ENCODE results near the gene UGT1A4.

Gene UGT1A4

DNA sequence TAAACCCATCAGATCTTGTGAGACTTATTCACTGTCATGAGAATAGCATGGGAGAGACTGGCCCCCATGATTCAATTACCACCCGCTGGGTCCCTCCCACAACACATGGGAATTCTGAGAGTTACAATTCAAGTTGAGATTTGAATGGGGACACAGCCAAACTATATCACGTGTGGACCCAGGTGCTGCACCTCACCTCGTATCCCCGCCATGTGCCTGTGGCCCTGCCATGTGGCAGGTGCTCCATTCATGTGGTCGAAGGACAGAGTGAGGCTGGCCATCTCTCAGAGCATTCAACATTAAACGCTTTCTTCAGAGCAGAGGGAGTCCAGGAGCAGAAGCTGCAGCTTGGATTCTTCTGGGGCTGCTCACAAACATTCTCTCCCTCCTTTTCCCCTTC, 91.8 kb downstream of the UGT1A4 start:
- Histone ChIP-seq H3K27ac (ENCODE audit: insufficient read depth in 1 of 2, low read depth in 1 of 2, low read length in 2 of 2, poor library complexity in 1 of 2, severe bottlenecking in 2 of 2) (no peak overlapping the region), H3K9me3 (ENCODE audit: control extremely low read depth in 1 of 5, control insufficient read depth in 4 of 5, insufficient read depth in 2 of 5, low read depth in 1 of 5, low read length in 4 of 5) (no peaks in the 10 kb centered on the region), H3K27me3 (replicated peaks in 2 of 5; ENCODE audit: control insufficient read depth in 4 of 5, insufficient read depth in 5 of 5, low read length in 4 of 5) (peaks cover 0 to 7% (median 3%) of the 10 kb centered on the region in 5 experiments), H3K4me3 (ENCODE audit: control insufficient read depth in 1 of 7, extremely low read depth in 1 of 7, insufficient read depth in 4 of 7, low read depth in 2 of 7, low read length in 6 of 7) (no peak overlapping the region), H3K4me1 (ENCODE audit: control extremely low read depth in 1 of 4, control insufficient read depth in 4 of 4, insufficient read depth in 4 of 4, low read length in 3 of 4) (no peaks in the 10 kb centered on the region), H3K36me3 (ENCODE audit: control insufficient read depth in 4 of 4, insufficient read depth in 4 of 4, low read length in 3 of 4) (no peaks in the 10 kb centered on the region)
- POLR2A ChIA-PET, result no interaction called here
- no peak for DNase-seq
- CTCF ChIA-PET, result no interaction called here
- 99% methylated on average over 5 of the region's 6 CpGs for WGBS (ENCODE audit: insufficient coverage)

DNA sequence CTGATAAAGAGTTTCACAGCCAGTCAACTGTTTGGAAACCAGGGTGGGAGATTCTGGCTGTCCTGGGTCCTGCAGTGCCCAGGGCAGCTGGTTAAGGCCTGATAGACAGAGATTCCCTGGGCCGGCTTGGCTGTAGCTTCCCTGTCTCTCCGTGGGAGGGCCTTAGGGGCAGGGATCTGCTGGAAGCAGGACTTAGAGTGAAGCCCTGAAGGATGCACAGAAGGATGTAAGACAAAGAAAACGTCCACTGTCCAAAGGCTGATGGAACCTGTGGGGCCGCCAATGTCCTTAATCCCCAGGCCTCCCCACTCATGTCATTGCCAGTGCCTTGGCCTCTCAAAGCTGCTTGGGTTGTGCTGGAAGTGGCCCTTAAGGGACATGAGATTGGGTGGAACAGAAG, 92.6 kb downstream of the UGT1A4 start:
- CTCF ChIA-PET, result no interaction called here
- Histone ChIP-seq H3K9me3 (ENCODE audit: control extremely low read depth in 1 of 5, control insufficient read depth in 4 of 5, insufficient read depth in 2 of 5, low read depth in 1 of 5, low read length in 4 of 5) (no peaks in the 10 kb centered on the region), H3K27me3 (replicated peaks in 2 of 5; ENCODE audit: control insufficient read depth in 4 of 5, insufficient read depth in 5 of 5, low read length in 4 of 5) (peaks cover 0 to 7% (median 3%) of the 10 kb centered on the region in 5 experiments), H3K4me1 (ENCODE audit: control extremely low read depth in 1 of 4, control insufficient read depth in 4 of 4, insufficient read depth in 4 of 4, low read length in 3 of 4) (no peaks in the 10 kb centered on the region), H3K36me3 (ENCODE audit: control insufficient read depth in 4 of 4, insufficient read depth in 4 of 4, low read length in 3 of 4) (no peaks in the 10 kb centered on the region), H3K27ac (ENCODE audit: insufficient read depth in 1 of 2, low read depth in 1 of 2, low read length in 2 of 2, poor library complexity in 1 of 2, severe bottlenecking in 2 of 2) (no peak overlapping the region), H3K4me3 (ENCODE audit: control insufficient read depth in 1 of 7, extremely low read depth in 1 of 7, insufficient read depth in 4 of 7, low read depth in 2 of 7, low read length in 6 of 7) (no peak overlapping the region)
- DNase-seq, result no peak
- WGBS (ENCODE audit: insufficient coverage), result 84% methylated on average over 4 of the region's 4 CpGs
- POLR2A ChIA-PET, result no interaction called here

DNA sequence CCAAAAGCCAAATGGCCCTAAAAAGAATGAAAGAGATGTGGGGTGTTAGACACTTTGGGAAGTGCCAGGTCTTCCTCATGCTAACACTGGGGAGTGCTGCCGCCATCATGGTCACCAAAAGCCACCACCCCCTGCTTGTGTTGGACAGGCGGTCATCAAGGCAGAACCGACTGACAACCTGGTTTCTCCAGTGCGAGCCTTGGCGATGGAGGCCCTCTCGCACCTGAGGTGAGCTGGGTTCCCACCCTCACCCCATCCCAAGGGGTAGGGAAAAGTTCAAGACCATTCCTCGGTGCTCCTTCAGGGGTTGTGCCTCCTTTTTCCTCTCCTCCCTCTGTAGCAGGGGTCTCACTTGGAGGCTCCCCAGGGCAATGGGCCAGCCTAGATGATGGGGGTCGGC, 93.2 kb downstream of the UGT1A4 start:
- Histone ChIP-seq H3K4me1 (ENCODE audit: control extremely low read depth in 1 of 4, control insufficient read depth in 4 of 4, insufficient read depth in 4 of 4, low read length in 3 of 4) (no peaks in the 10 kb centered on the region), H3K36me3 (ENCODE audit: control insufficient read depth in 4 of 4, insufficient read depth in 4 of 4, low read length in 3 of 4) (no peaks in the 10 kb centered on the region), H3K27ac (ENCODE audit: insufficient read depth in 1 of 2, low read depth in 1 of 2, low read length in 2 of 2, poor library complexity in 1 of 2, severe bottlenecking in 2 of 2) (no peak overlapping the region), H3K27me3 (replicated peaks in 2 of 5; ENCODE audit: control insufficient read depth in 4 of 5, insufficient read depth in 5 of 5, low read length in 4 of 5) (peaks cover 0 to 7% (median 0%) of the 10 kb centered on the region in 5 experiments), H3K9me3 (ENCODE audit: control extremely low read depth in 1 of 5, control insufficient read depth in 4 of 5, insufficient read depth in 2 of 5, low read depth in 1 of 5, low read length in 4 of 5) (no peaks in the 10 kb centered on the region), H3K4me3 (ENCODE audit: control insufficient read depth in 1 of 7, extremely low read depth in 1 of 7, insufficient read depth in 4 of 7, low read depth in 2 of 7, low read length in 6 of 7) (no peak overlapping the region)
- ChIA-PET POLR2A (no interaction called here), CTCF (no interaction called here)
- 98% methylated on average over 6 of the region's 8 CpGs for WGBS (ENCODE audit: insufficient coverage)
- no peak for DNase-seq

DNA sequence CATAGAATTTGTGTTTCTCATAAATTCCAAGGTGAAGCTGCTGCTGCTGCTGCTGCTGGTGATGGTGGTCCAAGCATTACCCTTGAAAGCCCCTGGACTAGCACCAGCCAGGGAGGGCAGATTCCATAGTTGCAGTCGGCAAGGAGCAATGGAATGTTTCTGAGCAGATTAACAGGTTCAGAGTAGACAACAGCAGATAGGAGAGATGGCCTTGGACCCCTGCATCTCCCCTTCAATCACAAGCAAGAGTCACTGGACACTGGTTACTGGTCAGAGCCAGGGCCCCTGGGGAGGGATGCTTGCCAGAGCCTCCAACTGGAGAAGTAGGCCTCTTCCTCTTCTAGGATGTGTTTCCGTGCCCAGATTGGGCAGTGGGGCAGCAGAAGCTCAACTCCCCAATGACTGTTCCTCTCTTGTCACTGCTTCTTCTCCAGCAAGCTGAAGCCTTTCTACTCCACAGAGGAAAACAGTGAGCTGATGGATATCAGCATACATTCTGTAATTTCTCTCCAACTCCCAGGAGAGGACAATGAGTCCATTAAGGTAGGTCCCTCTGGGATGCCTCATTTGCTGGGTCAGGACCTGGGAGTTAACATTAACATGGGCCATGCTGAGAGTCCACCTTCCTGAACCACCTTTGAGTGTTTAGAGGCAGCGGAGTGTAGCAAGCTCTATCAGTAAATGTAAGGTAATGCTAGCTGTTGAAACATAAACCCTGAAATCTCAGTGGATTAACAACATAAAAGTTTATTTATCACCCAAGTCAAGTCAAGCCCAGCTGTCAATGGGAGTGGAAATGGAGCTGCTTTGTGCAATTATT, 94.9 kb downstream of the UGT1A4 start:
- CTCF ChIA-PET, result interaction anchor here (1.9 kb wide), 1 partner anchor 9 kb away, joined by 4 read pairs; no protein-coding TSS in a partner anchor
- Histone ChIP-seq H3K27ac (ENCODE audit: insufficient read depth in 1 of 2, low read depth in 1 of 2, low read length in 2 of 2, poor library complexity in 1 of 2, severe bottlenecking in 2 of 2) (no peak overlapping the region), H3K4me1 (ENCODE audit: control extremely low read depth in 1 of 4, control insufficient read depth in 4 of 4, insufficient read depth in 4 of 4, low read length in 3 of 4) (no peaks in the 10 kb centered on the region), H3K36me3 (ENCODE audit: control insufficient read depth in 4 of 4, insufficient read depth in 4 of 4, low read length in 3 of 4) (no peaks in the 10 kb centered on the region), H3K27me3 (replicated peaks in 2 of 5; ENCODE audit: control insufficient read depth in 4 of 5, insufficient read depth in 5 of 5, low read length in 4 of 5) (peaks cover 0 to 7% (median 0%) of the 10 kb centered on the region in 5 experiments), H3K4me3 (ENCODE audit: control insufficient read depth in 1 of 7, extremely low read depth in 1 of 7, insufficient read depth in 4 of 7, low read depth in 2 of 7, low read length in 6 of 7) (no peak overlapping the region), H3K9me3 (ENCODE audit: control extremely low read depth in 1 of 5, control insufficient read depth in 4 of 5, insufficient read depth in 2 of 5, low read depth in 1 of 5, low read length in 4 of 5) (no peaks in the 10 kb centered on the region)
- WGBS (ENCODE audit: insufficient coverage), result 90% methylated on average over 2 of the region's 3 CpGs
- no peak for DNase-seq
- POLR2A ChIA-PET, result no interaction called here

DNA sequence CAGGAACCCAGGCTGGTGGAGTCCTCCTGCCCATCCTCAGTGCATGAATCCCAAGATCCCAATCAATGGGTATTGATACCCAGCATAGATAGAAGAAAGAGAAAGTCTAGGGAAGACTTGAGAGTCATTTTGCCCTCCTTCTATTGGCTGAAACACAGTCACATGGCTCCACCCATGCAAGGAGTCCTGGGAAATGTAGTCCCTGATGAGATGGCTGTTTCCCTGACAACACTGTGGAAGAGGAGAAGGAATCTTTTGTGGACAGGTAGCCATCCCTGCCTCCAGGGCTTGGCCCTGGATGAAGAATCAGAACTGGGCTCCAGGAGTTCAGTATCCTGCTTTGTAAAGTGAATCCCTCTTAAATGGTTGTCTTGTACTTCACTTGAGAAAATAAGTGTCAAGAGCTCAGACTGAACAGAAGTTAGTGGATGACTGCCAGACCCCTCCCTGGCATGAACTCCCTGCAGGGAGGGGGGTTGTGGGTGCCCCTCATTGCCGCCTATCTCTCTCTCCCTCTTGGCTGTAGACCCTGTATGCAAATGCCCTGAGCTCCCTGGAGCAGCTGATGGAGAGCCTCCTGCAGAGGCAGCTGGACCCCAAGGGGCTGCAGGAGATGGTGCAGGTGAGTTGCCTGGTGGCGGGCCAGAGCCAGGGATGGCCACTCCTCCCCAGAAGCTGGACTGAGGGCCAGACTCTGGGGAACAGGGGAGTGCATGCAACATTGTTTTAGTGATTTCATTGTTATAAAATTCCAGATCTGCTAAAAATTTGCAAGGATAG, 95.7 kb downstream of the UGT1A4 start:
- peaks cover 0 to 7% (median 0%) of the 10 kb centered on the region in 5 experiments for H3K27me3 ChIP-seq (replicated peaks in 2 of 5; ENCODE audit: control insufficient read depth in 4 of 5, insufficient read depth in 5 of 5, low read length in 4 of 5)
- DNase-seq, result no peak
- H3K27ac ChIP-seq (ENCODE audit: insufficient read depth in 1 of 2, low read depth in 1 of 2, low read length in 2 of 2, poor library complexity in 1 of 2, severe bottlenecking in 2 of 2), result no peak overlapping the region
- H3K4me3 ChIP-seq (ENCODE audit: control insufficient read depth in 1 of 7, extremely low read depth in 1 of 7, insufficient read depth in 4 of 7, low read depth in 2 of 7, low read length in 6 of 7), result no peak overlapping the region
- no peaks in the 10 kb centered on the region for H3K4me1 ChIP-seq (ENCODE audit: control extremely low read depth in 1 of 4, control insufficient read depth in 4 of 4, insufficient read depth in 4 of 4, low read length in 3 of 4)
- no peaks in the 10 kb centered on the region for H3K9me3 ChIP-seq (ENCODE audit: control extremely low read depth in 1 of 5, control insufficient read depth in 4 of 5, insufficient read depth in 2 of 5, low read depth in 1 of 5, low read length in 4 of 5)
- ChIA-PET CTCF (interaction anchor here (1.9 kb wide), 1 partner anchor 10 kb away, joined by 4 read pairs; no protein-coding TSS in a partner anchor), POLR2A (no interaction called here)
- H3K36me3 ChIP-seq (ENCODE audit: control insufficient read depth in 4 of 4, insufficient read depth in 4 of 4, low read length in 3 of 4), result no peaks in the 10 kb centered on the region
- WGBS (ENCODE audit: insufficient coverage), result 88% methylated on average over 1 of the region's 2 CpGs

DNA sequence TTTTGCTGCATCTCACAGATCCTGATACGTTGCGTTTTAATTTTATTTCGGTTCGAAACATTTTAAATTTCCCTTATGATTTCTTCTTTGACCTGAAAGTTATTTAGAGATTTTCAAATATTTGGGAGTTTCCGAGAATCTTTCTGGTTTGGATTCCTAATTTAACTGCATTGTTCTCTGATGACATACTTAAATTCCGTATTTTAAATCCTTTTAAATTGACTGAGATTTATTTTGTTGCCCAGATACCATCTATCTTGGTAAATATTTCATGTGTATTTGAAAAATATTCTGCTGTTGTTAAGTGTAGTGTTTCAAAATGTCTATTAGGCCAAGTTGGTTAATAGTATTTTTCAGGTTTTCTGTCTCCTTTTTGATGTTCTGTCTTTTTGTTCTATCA, 97.3 kb downstream of the UGT1A4 start:
- H3K27me3 ChIP-seq (replicated peaks in 2 of 5; ENCODE audit: control insufficient read depth in 4 of 5, insufficient read depth in 5 of 5, low read length in 4 of 5), result peaks cover 0 to 7% (median 0%) of the 10 kb centered on the region in 5 experiments
- H3K4me1 ChIP-seq (ENCODE audit: control extremely low read depth in 1 of 4, control insufficient read depth in 4 of 4, insufficient read depth in 4 of 4, low read length in 3 of 4), result no peaks in the 10 kb centered on the region
- DNase-seq, result no peak
- no CpG with 5 or more reads among the region's 6 CpGs for WGBS (ENCODE audit: insufficient coverage)
- no peak overlapping the region for H3K4me3 ChIP-seq (ENCODE audit: control insufficient read depth in 1 of 7, extremely low read depth in 1 of 7, insufficient read depth in 4 of 7, low read depth in 2 of 7, low read length in 6 of 7)
- POLR2A ChIA-PET, result no interaction called here
- CTCF ChIA-PET, result no interaction called here
- H3K9me3 ChIP-seq (ENCODE audit: control extremely low read depth in 1 of 5, control insufficient read depth in 4 of 5, insufficient read depth in 2 of 5, low read depth in 1 of 5, low read length in 4 of 5), result no peaks in the 10 kb centered on the region
- H3K36me3 ChIP-seq (ENCODE audit: control insufficient read depth in 4 of 4, insufficient read depth in 4 of 4, low read length in 3 of 4), result no peaks in the 10 kb centered on the region
- H3K27ac ChIP-seq (ENCODE audit: insufficient read depth in 1 of 2, low read depth in 1 of 2, low read length in 2 of 2, poor library complexity in 1 of 2, severe bottlenecking in 2 of 2), result no peak overlapping the region

DNA sequence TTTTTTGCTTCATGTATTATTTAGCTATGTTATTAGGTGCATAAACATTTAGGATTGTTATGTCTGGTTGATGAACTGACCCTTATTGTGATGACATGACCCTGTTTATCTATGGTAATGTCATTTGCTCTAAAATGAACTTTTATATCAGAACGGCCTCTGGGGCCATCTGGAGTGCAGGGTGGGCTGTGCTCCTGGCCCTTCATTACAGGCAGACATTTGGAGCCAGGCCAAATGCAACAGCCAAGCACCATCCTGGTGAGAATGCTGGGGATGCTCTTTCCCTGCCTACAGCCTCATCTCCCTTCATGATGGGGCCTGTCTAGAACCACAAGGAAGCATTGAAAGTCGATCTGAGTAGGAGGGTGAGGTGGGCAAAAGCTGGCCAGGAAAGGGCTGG, 97.8 kb downstream of the UGT1A4 start:
- POLR2A ChIA-PET, result no interaction called here
- 100% methylated on average over 2 of the region's 2 CpGs for WGBS (ENCODE audit: insufficient coverage)

More for the DNA sequence above, 97.8 kb downstream of the UGT1A4 start:
- no peak overlapping the region for H3K27ac ChIP-seq (ENCODE audit: insufficient read depth in 1 of 2, low read depth in 1 of 2, low read length in 2 of 2, poor library complexity in 1 of 2, severe bottlenecking in 2 of 2)
- H3K27me3 ChIP-seq (replicated peaks in 2 of 5; ENCODE audit: control insufficient read depth in 4 of 5, insufficient read depth in 5 of 5, low read length in 4 of 5), result peaks cover 0 to 5% (median 0%) of the 10 kb centered on the region in 5 experiments
- H3K36me3 ChIP-seq (ENCODE audit: control insufficient read depth in 4 of 4, insufficient read depth in 4 of 4, low read length in 3 of 4), result no peaks in the 10 kb centered on the region
- H3K4me1 ChIP-seq (ENCODE audit: control extremely low read depth in 1 of 4, control insufficient read depth in 4 of 4, insufficient read depth in 4 of 4, low read length in 3 of 4), result no peaks in the 10 kb centered on the region
- no peaks in the 10 kb centered on the region for H3K9me3 ChIP-seq (ENCODE audit: control extremely low read depth in 1 of 5, control insufficient read depth in 4 of 5, insufficient read depth in 2 of 5, low read depth in 1 of 5, low read length in 4 of 5)
- DNase-seq, result no peak
- CTCF ChIA-PET, result no interaction called here
- no peak overlapping the region for H3K4me3 ChIP-seq (ENCODE audit: control insufficient read depth in 1 of 7, extremely low read depth in 1 of 7, insufficient read depth in 4 of 7, low read depth in 2 of 7, low read length in 6 of 7)

All from common myeloid progenitor, CD34-positive (primary cell).